MCF 10A (cell line): ENCODE measurements around the gene BRD1. TPM values are rescaled to one million over a fixed set of nuclear protein-coding genes. Genes with fewer than 3 reads are reported as not detected.

Source experiments
- BruUV-seq: library from RNA; stranded (reverse); fragments of 400-500 nt; replicated peaks from 2 replicates; lab custom pipeline; 2021; lab: Mats Ljungman, UMichigan
- CTCF ChIA-PET: fragments of 300-600 bp; sonication (Branson Sonifier 250); formaldehyde crosslinking; extraction: SDS; loops from one replicate; lab custom pipeline; 2021; ENCODE audit warnings: antibody characterized with exemption, inconsistent platforms; lab: Yijun Ruan, JAX
- POLR2A ChIA-PET: fragments of 300-600, 350-650 bp; sonication (Branson Sonifier 250); formaldehyde crosslinking; extraction: SDS; loops from one replicate; lab custom pipeline; 2020; ENCODE audit warnings: antibody characterized with exemption, inconsistent platforms; lab: Yijun Ruan, JAX
- DNase-seq: peaks from one replicate; pipeline ENCODE4 v3.0.0-alpha.2; 2018; ENCODE audit not compliant: unreplicated experiment
- H3K27ac Mint-ChIP-seq: one replicate; pipeline ENCODE4 v1.8.0; 2022; ENCODE audit warnings: mild to moderate bottlenecking, low read depth, mixed read lengths; ENCODE audit not compliant: unreplicated experiment
- H3K27me3 Mint-ChIP-seq: one replicate; pipeline ENCODE4 v1.8.0; 2022; ENCODE audit warnings: mixed read lengths; ENCODE audit not compliant: insufficient read depth, unreplicated experiment
- H3K36me3 Mint-ChIP-seq: one replicate; pipeline ENCODE4 v1.8.0; 2022; ENCODE audit warnings: mild to moderate bottlenecking, moderate library complexity, mixed read lengths; ENCODE audit not compliant: insufficient read depth, unreplicated experiment
- H3K4me1 Mint-ChIP-seq: one replicate; pipeline ENCODE4 v1.8.0; 2022; ENCODE audit warnings: mixed read lengths; ENCODE audit not compliant: insufficient read depth, unreplicated experiment
- H3K4me3 Mint-ChIP-seq: one replicate; pipeline ENCODE4 v1.8.0; 2022; ENCODE audit warnings: mild to moderate bottlenecking, moderate library complexity, mixed read lengths; ENCODE audit not compliant: unreplicated experiment
- H3K9me3 Mint-ChIP-seq: one replicate; pipeline ENCODE4 v1.8.0; 2022; ENCODE audit warnings: mixed read lengths; ENCODE audit not compliant: unreplicated experiment
- intact Hi-C: fragments of 100-400 bp; cut with micrococcal nuclease; formaldehyde crosslinking; loops from 2 replicates; pipeline ENCODE4 v1.14.1; 2022
- total RNA-seq: library from RNA; stranded (reverse); gene quantifications from 2 replicates; pipeline ENCODE4 v1.2.3, GENCODE V29; 2022
- TF ChIP-seq, protein P1 (sequence below): fragments of 200-600 bp; IDR thresholded peaks from one replicate; pipeline ENCODE4 v1.8.0; 2022; ENCODE audit warnings: antibody characterized with exemption, mild to moderate bottlenecking; ENCODE audit not compliant: unreplicated experiment

BRD1 gene
- total RNA-seq, 1 experiment from 2014 or later: 48.1 TPM

DNA sequence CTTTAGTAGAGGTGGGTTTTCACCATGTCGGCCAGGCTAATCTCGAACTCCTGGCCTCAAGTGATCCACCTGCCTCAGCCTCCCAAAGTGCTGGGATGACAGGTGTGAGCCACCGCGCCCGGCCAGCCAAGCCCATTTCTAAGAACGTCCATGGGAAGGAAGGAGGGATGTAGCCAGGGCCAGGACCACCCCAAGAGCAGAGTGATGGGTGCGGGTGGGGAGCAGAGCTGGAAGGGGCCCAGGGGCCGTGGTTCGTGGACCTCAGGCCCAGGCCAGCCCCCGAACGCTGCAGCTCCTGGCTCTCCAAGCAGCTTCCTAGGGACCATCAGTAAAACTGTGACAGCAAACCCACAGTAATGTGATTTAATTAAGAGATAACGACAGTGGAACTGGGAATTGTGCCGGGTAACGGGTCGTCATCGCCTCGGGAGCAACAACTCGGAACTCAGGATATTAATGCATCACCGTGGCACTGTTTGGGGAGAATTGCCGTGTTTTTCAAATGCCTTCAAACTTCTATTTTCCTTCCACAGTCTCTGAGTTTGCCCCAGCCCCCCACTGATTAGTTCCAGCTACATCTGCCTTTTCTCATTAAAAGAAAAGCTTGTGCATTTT, 74.3 kb downstream of the BRD1 start:
- Mint-ChIP-seq H3K4me1 (no peaks in the 10 kb centered on the region), H3K9me3 (no peaks in the 10 kb centered on the region), H3K27me3 (no peaks in the 10 kb centered on the region), H3K36me3 (no peaks in the 10 kb centered on the region), H3K27ac (no peak overlapping the region), H3K4me3 (no peak overlapping the region)
- POLR2A ChIA-PET: interaction anchor here (1.2 kb wide), 1 partner anchor 9 kb away, joined by 3 read pairs; no protein-coding TSS in a partner anchor
- BruUV-seq: no TSS peak
- DNase-seq: no peak
- CTCF ChIA-PET: no interaction called here
- TF ChIP-seq, protein P1, sequence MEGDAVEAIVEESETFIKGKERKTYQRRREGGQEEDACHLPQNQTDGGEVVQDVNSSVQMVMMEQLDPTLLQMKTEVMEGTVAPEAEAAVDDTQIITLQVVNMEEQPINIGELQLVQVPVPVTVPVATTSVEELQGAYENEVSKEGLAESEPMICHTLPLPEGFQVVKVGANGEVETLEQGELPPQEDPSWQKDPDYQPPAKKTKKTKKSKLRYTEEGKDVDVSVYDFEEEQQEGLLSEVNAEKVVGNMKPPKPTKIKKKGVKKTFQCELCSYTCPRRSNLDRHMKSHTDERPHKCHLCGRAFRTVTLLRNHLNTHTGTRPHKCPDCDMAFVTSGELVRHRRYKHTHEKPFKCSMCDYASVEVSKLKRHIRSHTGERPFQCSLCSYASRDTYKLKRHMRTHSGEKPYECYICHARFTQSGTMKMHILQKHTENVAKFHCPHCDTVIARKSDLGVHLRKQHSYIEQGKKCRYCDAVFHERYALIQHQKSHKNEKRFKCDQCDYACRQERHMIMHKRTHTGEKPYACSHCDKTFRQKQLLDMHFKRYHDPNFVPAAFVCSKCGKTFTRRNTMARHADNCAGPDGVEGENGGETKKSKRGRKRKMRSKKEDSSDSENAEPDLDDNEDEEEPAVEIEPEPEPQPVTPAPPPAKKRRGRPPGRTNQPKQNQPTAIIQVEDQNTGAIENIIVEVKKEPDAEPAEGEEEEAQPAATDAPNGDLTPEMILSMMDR: no peak
- intact Hi-C loops: no loop called here

DNA sequence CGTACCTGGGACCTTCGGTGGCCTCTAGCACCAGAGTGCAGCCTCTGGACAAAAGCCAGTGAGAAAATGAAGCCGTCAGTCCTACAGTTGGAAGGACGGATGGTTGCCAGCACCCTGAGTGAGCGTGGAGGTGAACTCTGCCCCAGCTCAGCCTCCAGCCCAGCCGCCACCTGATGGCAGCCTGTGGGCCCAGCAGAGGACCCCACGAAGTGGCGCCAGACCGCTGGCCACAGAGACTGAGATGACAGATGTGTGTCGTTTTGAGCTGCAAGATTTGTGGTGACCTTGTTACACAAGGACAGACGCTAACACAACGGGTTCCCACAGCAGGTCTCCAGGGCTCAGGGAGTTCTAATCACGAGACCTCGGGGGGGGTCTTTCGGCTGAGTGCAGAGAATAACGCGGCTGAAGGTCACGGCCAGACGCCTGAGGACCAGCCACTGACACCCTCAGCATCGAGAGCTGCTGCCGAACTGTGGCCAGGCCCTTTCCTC, 75.0 kb downstream of the BRD1 start:
- POLR2A ChIA-PET: interaction anchor here (1.2 kb wide), 1 partner anchor 10 kb away, joined by 3 read pairs; no protein-coding TSS in a partner anchor
- CTCF ChIA-PET: no interaction called here

DNA sequence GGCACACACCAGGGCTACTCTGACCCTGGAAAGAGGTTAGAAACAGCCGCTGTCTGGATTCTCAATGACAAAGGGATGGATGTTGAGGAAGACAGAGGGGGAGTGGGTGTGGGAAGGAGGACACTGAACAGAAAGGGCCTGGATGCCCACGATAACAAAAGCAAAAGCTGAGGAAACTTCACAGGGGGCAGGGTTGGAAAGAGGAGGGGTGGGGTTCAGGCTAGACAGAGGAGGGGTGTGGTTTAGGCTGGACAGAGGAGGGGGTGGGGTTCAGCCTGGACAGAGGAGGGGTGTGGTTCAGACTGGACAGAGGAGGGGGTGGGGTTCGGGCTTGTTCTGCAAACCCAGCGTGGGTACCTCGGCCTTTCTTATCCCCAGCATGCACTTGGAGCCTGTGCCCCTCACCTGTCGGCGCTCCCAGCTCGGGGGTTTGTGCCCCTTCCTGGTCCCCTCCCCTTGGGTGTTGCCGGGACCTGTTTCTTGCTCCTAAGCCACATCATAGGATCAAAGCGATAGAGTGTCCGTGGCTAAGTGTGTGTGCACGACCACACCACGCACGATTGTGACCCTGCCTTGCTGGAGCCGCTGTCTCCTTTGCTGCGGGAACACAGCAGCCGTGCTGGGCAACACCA, 75.6 kb downstream of the BRD1 start:
- TF ChIP-seq, protein P1: no peak
- Mint-ChIP-seq H3K27me3 (no peaks in the 10 kb centered on the region), H3K9me3 (peaks cover 10% of the 10 kb centered on the region), H3K4me3 (no peak overlapping the region), H3K4me1 (no peaks in the 10 kb centered on the region), H3K36me3 (no peaks in the 10 kb centered on the region), H3K27ac (no peak overlapping the region)
- POLR2A ChIA-PET: interaction anchor here (1.2 kb wide), 1 partner anchor 11 kb away, joined by 3 read pairs; no protein-coding TSS in a partner anchor
- BruUV-seq: no TSS peak
- intact Hi-C loops: no loop called here
- no peak for DNase-seq
- CTCF ChIA-PET: no interaction called here

More for the DNA sequence above, 75.0 kb downstream of the BRD1 start:
- BruUV-seq: no TSS peak
- TF ChIP-seq, protein P1: no peak
- no peak overlapping the region for H3K27ac Mint-ChIP-seq
- DNase-seq: no peak
- no peak overlapping the region for H3K4me3 Mint-ChIP-seq
- intact Hi-C loops: no loop called here
- H3K4me1 Mint-ChIP-seq: no peaks in the 10 kb centered on the region
- peaks cover 4% of the 10 kb centered on the region for H3K9me3 Mint-ChIP-seq
- H3K36me3 Mint-ChIP-seq: no peaks in the 10 kb centered on the region
- H3K27me3 Mint-ChIP-seq: no peaks in the 10 kb centered on the region

DNA sequence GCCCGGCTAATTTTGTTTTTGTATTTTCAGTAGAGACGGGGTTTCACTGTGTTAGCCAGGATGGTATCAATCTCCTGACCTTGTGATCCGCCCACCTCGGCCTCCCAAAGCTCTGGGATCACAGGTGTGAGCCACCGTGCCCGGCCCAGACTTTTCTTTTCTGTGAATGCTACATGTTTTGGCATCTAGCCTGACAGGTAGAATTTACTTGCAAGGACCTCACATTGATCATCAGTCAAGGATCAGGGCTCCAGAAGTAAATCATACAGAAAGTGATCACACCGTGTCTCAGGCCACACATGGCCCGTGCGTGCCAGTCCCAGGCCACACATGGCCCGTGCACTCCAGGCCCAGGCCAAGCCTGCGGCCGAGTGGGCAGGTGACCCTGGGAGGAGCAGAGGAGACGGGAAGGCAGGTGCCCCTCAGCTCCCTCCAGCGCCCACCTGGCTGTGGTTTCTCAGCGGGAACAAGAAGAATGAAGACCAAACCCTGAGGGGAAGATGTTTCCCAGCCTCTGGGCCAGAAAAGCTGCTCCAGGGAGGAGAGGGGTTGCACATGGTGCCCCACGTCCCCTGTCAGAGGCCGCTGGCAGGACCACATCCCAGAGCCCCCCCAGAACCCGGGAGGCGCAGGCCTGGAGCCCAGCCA, 76.2 kb downstream of the BRD1 start:
- ChIA-PET POLR2A (no interaction called here), CTCF (no interaction called here)
- no peak overlapping the region for H3K27ac Mint-ChIP-seq
- H3K36me3 Mint-ChIP-seq: no peaks in the 10 kb centered on the region
- H3K4me3 Mint-ChIP-seq: no peak overlapping the region
- peaks cover 16% of the 10 kb centered on the region for H3K9me3 Mint-ChIP-seq
- intact Hi-C loops: no loop called here
- H3K27me3 Mint-ChIP-seq: no peaks in the 10 kb centered on the region
- H3K4me1 Mint-ChIP-seq: no peaks in the 10 kb centered on the region
- no TSS peak for BruUV-seq
- TF ChIP-seq, protein P1: no peak
- DNase-seq: no peak
